Hematopoietic multipotent progenitor cell treated with erythropoietin and hydrocortisone succinate and interleukin-3 and kit ligand, for 6 days (in vitro differentiated cells): ENCODE results near the gene ZBTB4.
"Not testable (repeated sequence)": the region's sequence is repeated elsewhere in the genome, so short reads cannot be mapped to it uniquely, and the experiment has no call there.

Source experiments
- DNase-seq: peaks from one replicate; pipeline ENCODE4 v3.0.0-alpha.2; 2015

Gene ZBTB4

DNA sequence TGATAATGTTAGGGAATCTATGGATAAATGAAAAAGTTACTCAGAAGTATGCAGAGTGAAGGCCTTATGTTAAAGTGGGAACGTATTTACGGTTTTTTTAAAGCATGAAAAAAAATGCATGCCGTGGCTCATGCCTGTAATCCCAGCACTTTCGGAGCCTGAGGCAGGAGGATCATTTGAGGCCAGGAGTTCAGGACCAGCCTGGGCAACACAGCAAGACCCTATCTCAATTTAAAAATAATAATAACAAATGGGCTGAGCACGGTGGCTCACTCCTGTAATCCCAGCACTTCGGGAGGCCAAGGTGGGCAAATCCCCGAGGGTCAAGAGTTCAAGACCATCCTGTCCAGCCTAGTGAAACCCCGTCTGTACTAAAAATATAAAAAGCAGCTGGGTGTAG, 10.7 kb upstream of the ZBTB4 start:
- no peak for DNase-seq

DNA sequence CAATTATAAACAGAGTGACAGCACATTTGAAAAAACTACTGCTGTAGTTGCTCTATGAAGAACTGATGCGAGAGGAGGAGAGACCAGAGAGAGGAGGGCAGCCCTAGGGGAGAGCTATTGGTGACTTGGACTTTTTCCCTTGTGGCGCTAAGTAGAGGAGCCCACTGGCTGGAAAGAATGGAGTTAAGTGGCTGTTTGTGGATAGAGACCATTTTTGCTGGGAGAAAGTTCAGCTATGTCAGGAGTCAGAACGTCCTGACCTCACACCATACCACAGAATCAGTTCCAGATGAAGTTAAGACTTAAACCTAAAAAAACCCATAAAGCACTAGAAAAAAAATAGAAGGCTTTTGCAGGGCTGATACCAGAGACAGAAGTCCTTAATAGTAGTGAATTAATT, 6.8 kb upstream of the ZBTB4 start:
- no peak for DNase-seq

DNA sequence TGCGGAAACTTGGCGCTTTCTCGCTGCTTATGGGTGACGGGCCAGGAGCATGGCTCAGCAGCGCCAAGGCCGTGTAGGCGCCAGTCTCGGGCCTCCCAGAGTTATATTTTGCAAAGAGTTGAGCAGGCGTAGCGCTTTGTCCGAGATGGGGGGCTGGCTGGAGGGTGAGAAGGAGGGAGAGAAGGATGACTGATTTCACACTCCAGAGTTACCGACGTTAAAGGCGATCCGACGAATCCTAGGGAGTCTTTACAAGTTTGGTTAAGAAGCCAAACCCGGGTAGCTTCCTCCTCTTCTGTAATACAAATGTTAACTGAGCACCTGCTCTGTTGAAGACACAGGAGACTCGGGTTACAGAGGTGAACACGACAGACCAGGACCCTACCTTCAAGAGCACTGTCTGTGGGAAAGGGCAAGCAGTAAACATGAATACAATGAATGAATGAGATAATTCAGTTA, 5.5 kb upstream of the ZBTB4 start:
- no peak for DNase-seq

DNA sequence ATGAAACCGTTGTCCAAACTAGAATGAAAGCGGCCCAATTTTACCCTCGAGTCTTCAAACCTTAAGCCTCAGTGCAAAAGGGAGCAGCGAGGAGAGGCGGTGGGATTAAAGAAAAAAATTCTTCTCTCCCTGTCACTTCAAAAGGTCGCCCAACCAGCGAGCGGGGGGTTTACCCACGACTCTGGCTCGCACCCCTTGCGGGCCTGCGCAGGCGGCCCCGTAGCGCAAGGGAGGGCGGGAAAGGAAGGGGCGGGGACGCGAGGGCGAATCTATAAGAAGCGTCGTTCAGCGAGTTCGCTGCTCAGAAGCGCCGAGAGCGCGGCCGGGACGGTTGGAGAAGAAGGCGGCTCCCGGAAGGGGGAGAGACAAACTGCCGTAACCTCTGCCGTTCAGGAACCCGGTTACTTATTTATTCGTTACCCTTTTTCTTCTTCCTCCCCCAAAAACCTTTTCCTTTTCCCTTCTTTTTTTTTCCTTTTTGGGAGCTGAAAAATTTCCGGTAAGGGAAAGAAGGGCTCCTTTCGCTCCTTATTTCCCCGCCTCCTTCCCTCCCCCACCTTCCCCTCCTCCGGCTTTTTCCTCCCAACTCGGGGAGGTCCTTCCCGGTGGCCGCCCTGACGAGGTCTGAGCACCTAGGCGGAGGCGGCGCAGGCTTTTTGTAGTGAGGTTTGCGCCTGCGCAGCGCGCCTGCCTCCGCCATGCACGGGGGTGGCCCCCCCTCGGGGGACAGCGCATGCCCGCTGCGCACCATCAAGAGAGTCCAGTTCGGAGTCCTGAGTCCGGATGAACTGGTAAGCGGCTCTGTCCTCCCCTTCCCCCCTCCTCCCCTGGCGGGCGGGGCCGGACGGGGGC, 4.9 kb upstream of the ZBTB4 start, which contains the start of gene POLR2A:
Gene POLR2A, plus strand, starts transcription at position 300 of the 852 bp plus-strand sequence.
- DNase-seq: peak; percentile 97

DNA sequence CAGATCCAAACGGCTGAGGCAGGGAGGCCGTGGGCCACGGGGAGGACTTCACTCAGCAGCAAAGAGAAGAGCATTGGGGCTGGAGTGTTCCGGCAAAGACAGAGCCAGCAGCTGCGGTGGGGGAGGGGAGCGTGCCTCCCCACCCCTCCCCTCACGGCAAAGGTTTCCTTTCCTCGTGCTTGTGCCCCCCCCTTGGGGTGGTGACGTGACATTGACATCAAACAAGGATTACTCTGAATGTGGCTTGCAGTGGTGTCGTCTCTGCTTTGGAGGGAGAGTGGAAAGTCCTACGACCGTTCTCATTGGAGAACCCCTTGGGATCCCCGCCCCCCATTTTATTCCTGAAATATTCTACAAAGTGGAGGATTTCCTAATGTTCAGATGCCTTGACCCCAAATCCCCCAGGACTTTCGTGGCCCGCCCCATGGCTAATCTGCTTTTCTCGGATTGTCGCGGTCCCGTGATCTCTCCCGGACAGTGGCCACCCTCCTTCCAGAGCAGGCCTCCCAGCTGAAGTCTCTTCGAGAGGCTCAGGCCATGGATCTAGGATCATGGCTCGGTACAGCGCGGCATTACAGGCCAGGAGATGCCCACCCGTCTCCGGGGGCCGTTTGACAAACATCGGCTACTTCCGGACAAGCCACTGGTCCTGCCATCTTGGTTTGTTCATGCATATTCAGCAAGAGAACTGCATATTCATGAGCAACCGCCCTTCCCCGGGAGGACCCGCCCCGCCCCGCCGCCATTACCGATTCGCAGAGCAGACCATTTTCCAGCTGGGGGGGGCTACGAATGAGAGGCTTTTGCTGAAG, 4.0 kb upstream of the ZBTB4 start:
- DNase-seq: peak; percentile 95

DNA sequence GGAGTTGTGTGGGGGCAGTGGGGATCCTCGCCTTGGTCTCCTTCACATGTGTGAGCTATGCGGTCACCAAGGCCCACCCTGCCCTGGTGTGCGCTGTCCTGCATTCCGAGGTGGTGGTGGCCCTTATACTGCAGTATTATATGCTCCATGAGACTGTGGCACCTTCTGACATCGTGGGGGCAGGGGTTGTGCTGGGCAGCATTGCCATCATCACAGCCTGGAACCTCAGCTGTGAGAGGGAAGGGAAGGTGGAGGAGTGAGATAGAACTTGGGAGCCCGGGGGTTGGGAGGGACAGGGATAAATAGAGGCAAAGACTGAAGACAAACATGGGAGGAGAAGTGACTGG, 3.3 kb upstream of the ZBTB4 start:
- not testable (repeated sequence) for DNase-seq

DNA sequence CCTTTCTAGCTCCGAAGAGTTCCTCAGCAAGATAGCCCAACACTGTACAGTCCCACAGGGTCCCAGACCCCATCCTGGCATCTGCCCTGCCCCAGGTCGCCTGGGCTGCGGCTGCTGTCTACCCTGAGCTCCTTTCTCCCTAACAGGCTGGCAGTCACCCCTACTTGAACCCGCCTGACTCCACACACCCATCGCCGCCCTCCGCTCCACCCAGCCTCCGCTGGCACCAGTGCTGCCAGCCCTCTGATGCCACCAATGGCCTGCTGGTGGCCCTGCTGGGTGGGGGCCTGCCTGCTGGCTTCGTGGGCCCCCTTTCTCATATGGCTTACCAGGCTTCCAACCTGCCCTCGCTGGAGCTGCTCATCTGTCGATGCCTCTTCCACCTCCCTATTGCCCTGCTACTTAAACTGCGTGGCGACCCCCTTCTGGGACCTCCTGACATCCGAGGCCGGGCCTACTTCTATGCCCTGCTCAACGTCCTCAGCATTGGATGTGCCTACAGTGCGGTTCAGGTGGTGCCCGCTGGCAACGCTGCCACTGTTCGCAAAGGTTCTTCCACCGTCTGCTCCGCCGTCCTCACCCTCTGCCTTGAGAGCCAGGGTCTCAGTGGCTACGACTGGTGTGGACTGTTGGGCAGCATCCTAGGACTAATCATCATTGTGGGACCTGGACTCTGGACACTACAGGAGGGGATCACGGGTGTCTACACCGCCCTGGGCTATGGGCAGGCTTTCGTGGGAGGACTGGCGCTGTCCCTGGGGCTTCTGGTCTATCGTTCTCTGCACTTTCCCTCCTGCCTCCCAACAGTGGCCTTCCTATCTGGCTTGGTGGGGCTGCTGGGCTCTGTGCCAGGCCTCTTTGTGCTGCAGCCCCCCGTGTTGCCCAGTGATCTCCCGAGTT, 2.7 kb upstream of the ZBTB4 start:
- not testable (repeated sequence) for DNase-seq

DNA sequence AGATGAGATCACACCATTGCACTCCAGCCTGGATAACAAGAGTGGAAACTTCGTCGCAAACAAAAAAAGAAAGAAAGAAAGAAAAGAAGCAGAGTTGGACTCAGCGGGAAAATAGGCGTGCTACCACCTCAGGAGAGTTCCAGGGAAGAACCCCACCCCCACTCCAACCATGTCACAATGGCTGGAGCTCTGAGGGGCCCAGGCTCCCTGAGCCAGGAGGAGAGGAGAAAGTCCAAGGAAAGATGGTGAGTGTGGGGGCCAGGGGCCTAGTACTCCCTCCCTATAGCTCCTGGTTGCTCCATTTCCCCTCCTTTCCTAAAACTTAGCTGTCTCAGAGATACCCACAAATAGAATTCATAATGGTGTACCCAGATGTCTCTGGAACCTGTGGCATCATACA, 1.8 kb upstream of the ZBTB4 start, which contains the start of gene SLC35G6:
Gene SLC35G6, plus strand, starts transcription at position 172 of the 400 bp plus-strand sequence. Its CDS starts 71 bp downstream, at position 243.
- not testable (repeated sequence) for DNase-seq

DNA sequence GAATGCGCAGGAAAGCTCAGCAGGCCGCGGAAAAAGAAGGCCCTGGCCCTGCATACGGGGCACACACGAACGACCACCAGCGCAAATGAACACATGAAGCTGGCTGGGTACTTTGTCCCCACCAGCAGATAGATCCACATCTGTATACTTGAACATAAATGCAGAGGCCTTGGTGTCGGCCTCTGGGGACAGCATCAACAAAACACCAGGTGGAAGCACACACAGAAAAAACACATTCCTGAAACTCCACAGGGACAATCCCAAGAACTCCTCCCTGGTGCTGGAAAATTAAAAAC, 606 bp upstream of the ZBTB4 start:
- no peak for DNase-seq

DNA sequence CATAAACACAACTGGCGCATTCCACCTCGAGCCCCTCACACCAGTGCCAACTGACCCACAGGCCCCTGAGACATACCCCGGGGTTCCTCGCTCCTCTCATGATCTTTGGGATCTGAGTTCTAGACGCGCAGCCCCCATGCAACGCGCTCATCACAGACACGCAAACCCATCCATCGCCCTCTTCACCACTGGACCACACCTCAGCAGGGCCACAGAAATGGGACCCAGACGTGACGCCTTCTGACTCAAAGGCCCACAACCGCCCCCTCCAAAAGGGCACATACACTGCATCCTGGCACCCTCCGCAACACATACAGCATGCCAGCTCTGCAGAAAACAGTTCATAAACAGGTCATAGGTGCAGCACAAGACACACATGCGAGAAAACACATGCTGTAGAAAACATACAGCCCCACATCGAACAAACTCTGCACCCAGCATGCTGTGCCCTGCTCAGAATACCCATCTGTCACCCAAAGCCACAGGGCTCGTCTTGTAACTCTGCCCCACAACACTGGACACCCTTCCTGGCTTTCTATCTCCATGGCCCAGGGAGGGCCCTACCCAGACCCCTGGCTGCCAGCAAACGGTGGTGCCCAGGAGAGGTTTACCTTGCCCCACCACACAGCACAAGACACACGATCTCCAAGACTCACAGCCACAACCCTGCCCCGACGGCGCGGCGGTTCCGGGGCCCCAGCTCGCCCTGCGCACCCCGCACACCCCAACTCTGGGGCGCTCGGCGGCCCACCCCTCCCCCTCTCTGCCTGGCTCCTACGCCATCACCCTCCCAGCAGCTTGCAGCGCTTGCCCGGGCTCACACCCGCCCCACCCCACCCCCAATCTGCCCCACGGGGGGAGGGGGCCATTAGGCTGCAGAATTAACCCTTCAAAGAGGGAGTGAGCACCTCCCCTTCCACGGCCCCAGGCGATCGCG, 887 bp downstream of the ZBTB4 start:
- DNase-seq: peak; percentile 84

DNA sequence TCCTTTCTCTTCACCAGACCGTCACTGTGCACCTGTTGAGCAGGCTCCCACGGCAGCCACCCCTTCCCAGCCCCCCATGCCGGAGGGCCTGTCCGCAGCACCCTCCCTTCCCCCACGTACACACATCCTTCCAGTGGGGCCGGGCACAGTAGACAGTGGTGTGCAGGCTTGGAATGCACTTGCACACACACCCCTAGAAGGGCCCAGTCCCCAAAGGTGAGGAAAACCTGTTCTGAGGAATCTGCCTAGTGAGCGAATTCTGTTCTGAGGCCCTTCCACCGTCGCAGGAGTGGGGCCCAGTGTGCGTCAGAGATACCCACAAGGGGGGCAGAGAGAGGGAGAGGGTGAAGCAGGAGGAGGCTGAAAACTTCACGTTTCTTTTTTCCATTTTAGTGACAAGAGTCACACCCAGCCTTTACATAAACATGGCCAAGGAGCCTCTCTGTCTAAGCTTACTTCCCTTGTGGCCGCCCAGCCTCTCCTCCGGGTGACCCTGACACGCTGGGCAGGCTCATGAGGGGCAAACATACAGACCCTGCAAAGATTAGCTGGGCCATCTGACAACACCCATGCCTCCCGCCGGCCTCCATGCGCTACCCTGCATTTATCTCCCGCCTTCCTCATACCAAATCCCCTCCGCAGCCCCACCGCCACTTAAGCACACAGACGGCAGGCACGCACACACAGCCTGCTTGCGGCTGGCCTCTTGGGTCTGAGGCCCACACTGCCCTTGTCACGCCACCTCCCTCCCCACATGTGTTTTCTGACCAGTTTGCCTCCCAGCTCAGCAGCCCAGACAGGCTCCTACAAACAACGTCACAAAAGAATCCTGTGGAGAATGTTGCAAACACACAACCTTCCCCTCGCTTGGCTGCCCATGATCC, 1.8 kb downstream of the ZBTB4 start:
- peak; percentile 69 for DNase-seq

DNA sequence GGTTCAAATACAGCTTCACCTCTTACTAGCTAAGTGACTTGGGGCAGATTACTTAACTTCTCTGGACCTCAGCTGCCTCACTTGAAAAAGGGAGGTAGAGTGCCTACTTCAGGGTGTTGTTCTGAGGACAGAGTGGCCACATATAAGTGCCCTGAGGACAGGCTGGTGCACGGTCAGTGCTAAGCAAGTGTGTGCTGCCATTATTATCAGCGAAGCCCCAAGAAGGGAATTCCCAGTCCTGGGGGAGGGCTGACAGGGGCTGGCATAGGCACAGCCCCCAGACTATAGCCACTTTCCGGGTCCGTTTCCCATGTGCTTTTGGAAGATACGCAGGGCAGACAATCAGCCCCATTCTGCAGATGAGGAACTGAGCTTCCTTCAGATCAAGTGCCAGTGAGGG, 2.5 kb downstream of the ZBTB4 start:
- peak; percentile 25 for DNase-seq

DNA sequence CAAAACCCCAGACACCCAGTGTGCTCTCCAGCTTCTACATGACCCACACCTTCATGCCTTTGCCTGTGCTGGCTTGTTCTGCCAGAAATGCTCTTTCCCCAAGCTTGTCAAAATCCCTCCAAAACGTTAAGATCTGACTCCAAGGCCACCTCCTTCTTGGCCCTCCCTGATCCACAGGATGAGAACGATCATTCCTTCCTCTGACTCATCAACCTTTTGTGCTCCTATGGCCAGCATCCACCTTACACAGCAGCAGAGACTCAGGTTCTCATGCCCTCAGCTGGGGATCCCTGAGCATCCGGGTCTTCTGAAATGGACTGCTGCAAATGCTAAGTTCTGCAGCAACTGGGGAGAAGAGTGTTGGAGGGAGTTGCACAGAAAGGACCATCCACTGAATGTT, 2.9 kb downstream of the ZBTB4 start:
- DNase-seq: no peak

DNA sequence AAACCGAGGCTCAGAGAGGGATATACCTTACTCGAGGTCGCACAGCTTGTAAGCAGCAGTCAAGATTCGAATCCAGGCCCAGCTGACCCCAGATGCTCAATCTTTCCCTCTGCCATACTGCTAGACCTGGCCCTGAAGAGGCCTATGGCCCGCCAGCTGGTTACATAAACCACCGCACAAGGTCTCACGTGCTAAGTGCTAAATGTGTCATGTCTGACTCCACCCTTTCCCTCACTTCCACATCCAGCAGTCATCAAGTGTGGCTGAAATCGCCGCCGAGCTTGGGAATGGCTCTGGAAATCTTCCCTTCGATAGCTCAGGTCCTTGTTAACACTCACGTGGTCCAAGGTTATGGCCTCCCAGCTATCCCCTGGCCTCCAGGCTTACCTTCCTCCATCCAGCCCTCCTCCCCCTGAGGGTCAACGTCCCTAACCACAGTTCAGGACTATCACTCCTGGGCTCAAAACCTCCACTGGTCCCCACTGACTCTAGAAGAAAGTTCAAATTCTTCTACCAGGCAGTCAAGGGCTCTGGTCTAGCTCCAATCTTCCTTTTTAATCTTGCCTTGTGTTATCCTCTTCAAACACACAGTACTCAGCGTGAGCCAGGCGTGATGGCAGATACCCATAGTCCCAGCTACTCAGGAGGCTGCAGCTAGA, 3.5 kb downstream of the ZBTB4 start:
- peak; percentile 92 for DNase-seq

DNA sequence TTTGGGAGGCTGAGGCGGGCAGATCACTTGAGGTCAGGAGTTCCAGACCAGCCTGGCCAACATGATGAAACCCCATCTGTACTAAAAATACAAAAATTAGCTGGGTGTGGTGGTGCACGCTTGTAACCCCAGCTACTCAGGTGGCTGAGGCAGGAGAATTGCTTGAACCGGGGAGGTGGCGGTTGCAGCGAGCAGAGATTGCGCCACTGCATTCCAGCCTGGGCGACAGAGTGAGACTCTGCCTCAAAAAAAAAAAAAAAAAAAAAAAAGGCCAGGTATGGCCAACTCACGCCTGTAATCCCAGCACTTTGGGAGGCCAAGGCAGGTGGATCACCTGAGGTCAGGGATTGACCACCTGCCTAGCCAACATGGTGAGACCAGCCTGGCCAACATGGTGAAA, 4.7 kb downstream of the ZBTB4 start:
- DNase-seq: not testable (repeated sequence)

DNA sequence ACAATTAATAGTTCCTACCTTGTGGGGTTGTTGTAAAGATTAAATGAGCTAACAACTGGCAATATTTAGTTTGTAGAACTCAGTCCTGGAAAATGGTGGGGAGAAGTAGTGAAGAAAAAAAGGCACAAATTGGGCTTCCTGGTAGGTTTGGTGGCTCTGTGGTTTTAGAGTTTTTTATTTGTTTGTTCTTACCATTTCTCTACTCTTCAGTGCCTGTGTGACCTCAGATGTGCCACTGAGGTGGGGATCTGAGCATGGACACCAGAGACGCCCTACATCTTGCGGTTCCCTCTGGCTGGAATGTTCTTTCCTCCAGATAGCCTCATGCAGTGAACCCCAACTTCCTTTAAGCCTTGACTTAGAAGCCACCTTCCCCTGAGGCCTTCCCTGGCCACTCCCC, 7.7 kb downstream of the ZBTB4 start:
- no peak for DNase-seq

DNA sequence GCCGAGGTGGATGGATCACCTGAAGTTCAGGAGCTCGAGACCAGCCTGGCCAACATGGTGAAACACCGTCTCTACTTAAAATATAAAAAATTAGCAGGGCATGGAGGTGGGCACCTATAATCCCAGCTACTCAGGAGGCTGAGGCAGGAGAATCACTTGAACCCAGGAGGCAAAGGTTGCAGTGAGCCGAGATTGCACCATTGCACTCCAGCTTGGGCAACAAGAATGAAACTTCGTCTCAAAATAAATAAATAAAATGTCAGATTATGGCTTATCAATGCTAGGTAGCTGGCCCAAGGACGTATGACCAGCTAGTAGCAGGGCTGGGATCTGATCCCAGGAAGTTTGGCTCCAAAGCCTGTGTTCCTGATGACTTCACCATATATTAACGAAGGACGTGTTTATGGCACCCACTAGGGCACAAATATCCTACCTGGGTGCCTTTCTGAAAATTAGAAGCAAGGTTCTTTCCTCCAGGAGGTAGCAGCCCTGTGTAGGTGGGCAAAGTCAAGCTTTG, 8.9 kb downstream of the ZBTB4 start:
- DNase-seq: not testable (repeated sequence)

DNA sequence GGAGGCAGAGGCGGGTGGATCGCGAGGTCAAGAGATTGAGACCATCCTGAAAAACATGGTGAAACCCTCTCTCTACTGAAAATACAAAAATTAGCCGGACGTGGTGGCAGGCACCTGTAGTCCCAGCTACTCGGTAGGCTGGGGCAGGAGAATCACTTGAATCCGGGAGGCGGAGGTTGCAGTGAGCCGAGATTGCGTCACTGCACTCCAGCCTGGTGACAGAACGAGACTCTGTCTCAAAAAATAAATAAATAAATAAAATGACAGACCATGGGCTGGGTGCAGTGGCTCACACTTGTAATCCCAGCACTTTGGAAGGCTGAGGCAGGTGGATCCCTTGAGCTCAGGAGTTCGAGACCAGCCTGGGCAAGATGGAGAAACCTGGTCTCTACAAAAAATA, 9.6 kb downstream of the ZBTB4 start:
- DNase-seq: not testable (repeated sequence)

DNA sequence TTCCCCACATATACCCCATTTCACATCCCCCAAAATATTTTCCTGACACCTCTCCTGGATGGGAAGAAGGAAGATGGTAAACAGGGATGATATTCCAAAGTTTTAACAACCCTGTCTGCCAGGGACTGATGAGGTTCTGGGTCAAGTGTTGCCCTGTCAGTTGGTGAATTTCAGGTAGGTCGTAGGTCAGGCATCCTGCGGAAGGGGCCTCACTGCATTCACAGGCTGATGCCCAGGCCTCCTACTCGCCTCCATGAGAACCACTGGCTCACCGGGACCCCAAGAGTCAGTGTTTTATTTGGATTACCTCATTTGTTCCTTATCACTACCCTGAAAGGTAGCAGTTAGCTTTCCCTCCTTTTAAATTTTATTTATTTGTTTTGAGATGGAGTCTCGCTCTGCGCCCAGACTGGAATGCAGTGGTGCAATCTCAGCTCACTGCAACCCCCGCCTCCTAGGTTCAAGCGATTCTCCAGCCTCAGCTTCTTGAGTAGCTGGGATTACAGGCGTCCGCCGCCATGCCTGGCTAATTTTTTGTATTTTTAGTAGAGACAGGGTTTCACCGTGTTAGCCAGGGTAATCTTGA, 10.5 kb downstream of the ZBTB4 start:
- no peak for DNase-seq

DNA sequence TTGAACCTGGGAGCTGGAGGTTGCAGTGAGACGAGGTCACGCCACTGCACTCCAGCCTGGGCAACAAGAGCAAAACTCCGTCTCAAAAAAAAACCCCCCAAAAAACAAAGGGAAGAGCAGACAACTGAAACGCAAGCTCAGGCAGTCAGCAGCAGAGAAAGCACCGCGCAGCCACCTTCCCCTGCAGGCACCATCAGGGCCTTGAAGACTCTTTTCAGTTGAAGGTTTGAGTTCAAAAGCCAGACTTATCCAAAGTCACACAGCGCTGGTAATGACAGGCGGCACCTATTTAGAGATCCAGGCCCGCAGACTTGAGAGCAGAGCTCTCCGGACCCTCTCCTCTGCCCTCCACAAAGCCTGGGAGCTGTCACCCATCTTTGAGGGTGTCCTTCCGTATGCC, 11.1 kb downstream of the ZBTB4 start:
- DNase-seq: no peak
